ENCODE data around the gene FMO1.

FMO1 gene

GRCh38 chr1:171258429-171258828 is 10.1 kb downstream of the FMO1 start:
- ATAC-seq (ENCODE audit: low read depth) (no peak), DNase-seq (ENCODE audit: low spot score) (no peak)
- H3K4me3 ChIP-seq (ENCODE audit: severe bottlenecking): no peak overlapping the region
- no peak for TF ChIP-seq CTCF (IDR thresholded peaks at IDR 0.05; ENCODE audit: poor library complexity, severe bottlenecking)
- H3K4me1 ChIP-seq (ENCODE audit: insufficient read depth, poor library complexity, severe bottlenecking): peaks cover 8% of the 10 kb centered on the region
- H3K9me3 ChIP-seq (ENCODE audit: severe bottlenecking): no peaks in the 10 kb centered on the region
- H3K27ac ChIP-seq (ENCODE audit: poor library complexity, severe bottlenecking): no peak overlapping the region
- no peaks in the 10 kb centered on the region for H3K36me3 ChIP-seq (ENCODE audit: low read depth)
- H3K27me3 ChIP-seq (ENCODE audit: insufficient read depth, poor library complexity, severe bottlenecking): no peaks in the 10 kb centered on the region

- no peak for ATAC-seq (ENCODE audit: low read depth)
- Histone ChIP-seq H3K4me1 (ENCODE audit: insufficient read depth, poor library complexity, severe bottlenecking) (peaks cover 8% of the 10 kb centered on the region), H3K27me3 (ENCODE audit: insufficient read depth, poor library complexity, severe bottlenecking) (no peaks in the 10 kb centered on the region), H3K27ac (ENCODE audit: poor library complexity, severe bottlenecking) (no peak overlapping the region), H3K36me3 (ENCODE audit: low read depth) (no peaks in the 10 kb centered on the region), H3K4me3 (ENCODE audit: severe bottlenecking) (no peak overlapping the region), H3K9me3 (ENCODE audit: severe bottlenecking) (no peaks in the 10 kb centered on the region)
- no peak for DNase-seq (ENCODE audit: low spot score)
- TF ChIP-seq CTCF (IDR thresholded peaks at IDR 0.05; ENCODE audit: poor library complexity, severe bottlenecking): no peak
Observed at GRCh38 chr1:171258943-171259342, 10.6 kb downstream of the FMO1 start.

GRCh38 chr1:171261336-171261735 is 13.0 kb downstream of the FMO1 start:
- peaks cover 8% of the 10 kb centered on the region for H3K4me1 ChIP-seq (ENCODE audit: insufficient read depth, poor library complexity, severe bottlenecking)
- no peaks in the 10 kb centered on the region for H3K27me3 ChIP-seq (ENCODE audit: insufficient read depth, poor library complexity, severe bottlenecking)
- no peaks in the 10 kb centered on the region for H3K36me3 ChIP-seq (ENCODE audit: low read depth)
- H3K4me3 ChIP-seq (ENCODE audit: severe bottlenecking): no peak overlapping the region
- H3K9me3 ChIP-seq (ENCODE audit: severe bottlenecking): no peaks in the 10 kb centered on the region
- no peak for ATAC-seq (ENCODE audit: low read depth)
- no peak for TF ChIP-seq CTCF (IDR thresholded peaks at IDR 0.05; ENCODE audit: poor library complexity, severe bottlenecking)
- no peak overlapping the region for H3K27ac ChIP-seq (ENCODE audit: poor library complexity, severe bottlenecking)
- no peak for DNase-seq (ENCODE audit: low spot score)

GRCh38 chr1:171263901-171264300 is 15.6 kb downstream of the FMO1 start:
- no peak for TF ChIP-seq CTCF (IDR thresholded peaks at IDR 0.05; ENCODE audit: poor library complexity, severe bottlenecking)
- Histone ChIP-seq H3K4me1 (ENCODE audit: insufficient read depth, poor library complexity, severe bottlenecking) (no peaks in the 10 kb centered on the region), H3K36me3 (ENCODE audit: low read depth) (no peaks in the 10 kb centered on the region), H3K27ac (ENCODE audit: poor library complexity, severe bottlenecking) (no peak overlapping the region), H3K27me3 (ENCODE audit: insufficient read depth, poor library complexity, severe bottlenecking) (no peaks in the 10 kb centered on the region), H3K9me3 (ENCODE audit: severe bottlenecking) (no peaks in the 10 kb centered on the region), H3K4me3 (ENCODE audit: severe bottlenecking) (no peak overlapping the region)
- DNase-seq (ENCODE audit: low spot score) (no peak), ATAC-seq (ENCODE audit: low read depth) (no peak)

GRCh38 chr1:171265686-171266085 is 17.4 kb downstream of the FMO1 start:
- H3K9me3 ChIP-seq (ENCODE audit: severe bottlenecking): no peaks in the 10 kb centered on the region
- DNase-seq (ENCODE audit: low spot score) (no peak), ATAC-seq (ENCODE audit: low read depth) (no peak)
- H3K4me1 ChIP-seq (ENCODE audit: insufficient read depth, poor library complexity, severe bottlenecking): no peaks in the 10 kb centered on the region
- no peaks in the 10 kb centered on the region for H3K27me3 ChIP-seq (ENCODE audit: insufficient read depth, poor library complexity, severe bottlenecking)
- no peak overlapping the region for H3K4me3 ChIP-seq (ENCODE audit: severe bottlenecking)
- no peak for TF ChIP-seq CTCF (IDR thresholded peaks at IDR 0.05; ENCODE audit: poor library complexity, severe bottlenecking)
- no peaks in the 10 kb centered on the region for H3K36me3 ChIP-seq (ENCODE audit: low read depth)
- no peak overlapping the region for H3K27ac ChIP-seq (ENCODE audit: poor library complexity, severe bottlenecking)
